HL-60 (cell line): ENCODE measurements around the gene EYS.

Experiments used
- GABPA ChIP-seq: IDR thresholded peaks from 2 replicates; pipeline ENCODE4 v1.6.1; 2012; ENCODE audit warnings: low read depth
- POLR2AphosphoS5 ChIP-seq: IDR thresholded peaks from 2 replicates; pipeline ENCODE4 v1.6.1; 2012; ENCODE audit warnings: low read depth
- SPI1 ChIP-seq: IDR thresholded peaks from 2 replicates; pipeline ENCODE4 v1.6.1; 2012; ENCODE audit warnings: low read depth, mild to moderate bottlenecking, borderline replicate concordance
- TF ChIP-seq, protein P1 (sequence below): IDR thresholded peaks from one replicate; pipeline ENCODE4 v1.5.1; 2011; ENCODE audit warnings: low read length, control low read depth, inconsistent platforms; ENCODE audit not compliant: insufficient read depth
- TF ChIP-seq, protein P2 (sequence below): IDR thresholded peaks from 2 replicates; pipeline ENCODE4 v1.6.1; 2012; ENCODE audit warnings: low read depth; ENCODE audit not compliant: insufficient replicate concordance

DNA sequence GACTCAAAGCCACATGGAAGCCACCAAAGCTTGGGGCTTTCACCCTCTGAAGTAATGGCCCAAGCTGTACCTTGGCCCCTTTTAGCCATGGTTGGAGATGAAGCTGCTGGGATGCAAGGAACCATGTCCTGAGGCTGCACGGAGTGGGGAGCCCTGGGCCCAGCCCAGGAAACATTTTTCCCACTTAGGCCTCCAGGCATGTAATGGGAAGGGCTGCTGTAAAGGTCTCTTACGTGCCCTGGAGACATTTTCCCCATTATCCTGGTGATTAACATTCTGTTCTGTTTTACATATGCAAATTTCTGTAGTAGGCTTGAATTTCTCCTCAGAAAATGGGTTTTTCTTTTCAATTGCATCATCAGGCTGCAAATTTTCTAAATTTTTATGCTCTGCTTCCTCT, 558.2 kb downstream of the EYS start:
- TF ChIP-seq, protein P1, sequence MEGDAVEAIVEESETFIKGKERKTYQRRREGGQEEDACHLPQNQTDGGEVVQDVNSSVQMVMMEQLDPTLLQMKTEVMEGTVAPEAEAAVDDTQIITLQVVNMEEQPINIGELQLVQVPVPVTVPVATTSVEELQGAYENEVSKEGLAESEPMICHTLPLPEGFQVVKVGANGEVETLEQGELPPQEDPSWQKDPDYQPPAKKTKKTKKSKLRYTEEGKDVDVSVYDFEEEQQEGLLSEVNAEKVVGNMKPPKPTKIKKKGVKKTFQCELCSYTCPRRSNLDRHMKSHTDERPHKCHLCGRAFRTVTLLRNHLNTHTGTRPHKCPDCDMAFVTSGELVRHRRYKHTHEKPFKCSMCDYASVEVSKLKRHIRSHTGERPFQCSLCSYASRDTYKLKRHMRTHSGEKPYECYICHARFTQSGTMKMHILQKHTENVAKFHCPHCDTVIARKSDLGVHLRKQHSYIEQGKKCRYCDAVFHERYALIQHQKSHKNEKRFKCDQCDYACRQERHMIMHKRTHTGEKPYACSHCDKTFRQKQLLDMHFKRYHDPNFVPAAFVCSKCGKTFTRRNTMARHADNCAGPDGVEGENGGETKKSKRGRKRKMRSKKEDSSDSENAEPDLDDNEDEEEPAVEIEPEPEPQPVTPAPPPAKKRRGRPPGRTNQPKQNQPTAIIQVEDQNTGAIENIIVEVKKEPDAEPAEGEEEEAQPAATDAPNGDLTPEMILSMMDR = no peak
- TF ChIP-seq SPI1 = no peak
- no peak for TF ChIP-seq POLR2AphosphoS5
- TF ChIP-seq GABPA = no peak
- TF ChIP-seq, protein P2, sequence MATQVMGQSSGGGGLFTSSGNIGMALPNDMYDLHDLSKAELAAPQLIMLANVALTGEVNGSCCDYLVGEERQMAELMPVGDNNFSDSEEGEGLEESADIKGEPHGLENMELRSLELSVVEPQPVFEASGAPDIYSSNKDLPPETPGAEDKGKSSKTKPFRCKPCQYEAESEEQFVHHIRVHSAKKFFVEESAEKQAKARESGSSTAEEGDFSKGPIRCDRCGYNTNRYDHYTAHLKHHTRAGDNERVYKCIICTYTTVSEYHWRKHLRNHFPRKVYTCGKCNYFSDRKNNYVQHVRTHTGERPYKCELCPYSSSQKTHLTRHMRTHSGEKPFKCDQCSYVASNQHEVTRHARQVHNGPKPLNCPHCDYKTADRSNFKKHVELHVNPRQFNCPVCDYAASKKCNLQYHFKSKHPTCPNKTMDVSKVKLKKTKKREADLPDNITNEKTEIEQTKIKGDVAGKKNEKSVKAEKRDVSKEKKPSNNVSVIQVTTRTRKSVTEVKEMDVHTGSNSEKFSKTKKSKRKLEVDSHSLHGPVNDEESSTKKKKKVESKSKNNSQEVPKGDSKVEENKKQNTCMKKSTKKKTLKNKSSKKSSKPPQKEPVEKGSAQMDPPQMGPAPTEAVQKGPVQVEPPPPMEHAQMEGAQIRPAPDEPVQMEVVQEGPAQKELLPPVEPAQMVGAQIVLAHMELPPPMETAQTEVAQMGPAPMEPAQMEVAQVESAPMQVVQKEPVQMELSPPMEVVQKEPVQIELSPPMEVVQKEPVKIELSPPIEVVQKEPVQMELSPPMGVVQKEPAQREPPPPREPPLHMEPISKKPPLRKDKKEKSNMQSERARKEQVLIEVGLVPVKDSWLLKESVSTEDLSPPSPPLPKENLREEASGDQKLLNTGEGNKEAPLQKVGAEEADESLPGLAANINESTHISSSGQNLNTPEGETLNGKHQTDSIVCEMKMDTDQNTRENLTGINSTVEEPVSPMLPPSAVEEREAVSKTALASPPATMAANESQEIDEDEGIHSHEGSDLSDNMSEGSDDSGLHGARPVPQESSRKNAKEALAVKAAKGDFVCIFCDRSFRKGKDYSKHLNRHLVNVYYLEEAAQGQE = no peak
